Cardiac fibroblast (primary cell): ENCODE data around the gene BTBD6.

Source experiments
- DNase-seq, 2 donors: peaks; one replicate each; pipeline versions ENCODE4 v3.0.0 to v3.0.0-alpha.2; 2010; ENCODE audit warnings: low read depth in 2 of 2
- H3K4me3 ChIP-seq, 2 donors: replicated peaks in 1 of 2; 1 replicate in 1 of 2; 2 replicates in 1 of 2; pipeline ENCODE4 v1.5.1; 2011; ENCODE audit warnings: low read depth in 2 of 2, low read length in 2 of 2, mild to moderate bottlenecking in 2 of 2, moderate library complexity in 1 of 2
- CTCF ChIP-seq: IDR thresholded peaks from one replicate; pipeline ENCODE4 v1.5.1; 2011; ENCODE audit warnings: low read depth, mild to moderate bottlenecking, low read length, inconsistent platforms

Gene BTBD6

GRCh38 chr14:105248368-105249181, at the start of gene BTBD6:
TSS of gene BTBD6 (plus strand) at chr14:105248533. CDS start at chr14:105248712, 179 bp downstream.
- TF ChIP-seq CTCF, result no peak
- DNase-seq, result peak; percentile 77 to 89
- H3K4me3 ChIP-seq, result peak within 1 kb of the TSS; percentile 52 to 62

DNA sequence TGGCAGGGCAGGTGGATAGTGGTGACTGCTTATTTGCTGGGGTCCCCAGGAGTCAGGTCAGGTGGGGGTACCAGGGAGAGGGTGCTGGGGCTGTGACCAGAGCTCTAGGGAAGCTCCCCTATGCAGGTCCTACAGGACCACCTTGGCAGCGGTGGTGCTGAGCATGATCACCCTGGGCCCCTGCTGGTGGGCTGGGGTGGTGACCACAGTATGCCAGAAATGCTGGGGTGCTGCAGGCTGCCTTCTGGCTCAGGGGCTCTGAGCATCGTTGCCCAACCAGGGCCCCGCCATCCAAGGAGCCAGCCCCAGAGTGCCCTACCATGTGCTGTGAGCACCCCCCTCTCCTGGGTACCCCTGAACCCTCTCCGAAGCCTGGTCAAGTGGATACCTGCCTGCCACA, 49.7 kb upstream of the BTBD6 start:
- DNase-seq, result no peak
- no peak overlapping the region for H3K4me3 ChIP-seq
- no peak for TF ChIP-seq CTCF

DNA sequence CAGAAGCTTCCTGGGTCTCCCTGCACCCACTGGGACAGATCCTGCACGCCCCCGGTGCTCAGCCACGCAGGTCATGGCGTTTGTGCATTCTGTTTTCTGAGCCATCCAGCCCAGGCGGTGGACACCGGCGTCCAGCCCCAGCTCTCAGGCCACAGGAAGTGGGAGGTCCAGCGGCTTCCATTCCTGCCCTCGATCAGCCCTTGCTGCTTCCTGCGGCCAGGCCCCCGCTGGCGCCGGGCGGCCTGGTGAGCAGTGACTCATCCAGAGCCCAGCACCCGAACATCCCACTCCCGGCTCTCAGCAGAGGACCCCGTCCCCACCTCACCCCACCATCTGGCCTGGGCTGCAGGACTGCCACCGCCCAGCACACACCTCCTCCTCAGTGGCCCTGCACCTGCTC, 49.2 kb upstream of the BTBD6 start:
- peak; percentile 53 to 58 for DNase-seq
- H3K4me3 ChIP-seq, result no peak overlapping the region
- no peak for TF ChIP-seq CTCF

GRCh38 chr14:105200074-105200473, 48.3 kb upstream of the BTBD6 start:
- TF ChIP-seq CTCF, result no peak
- no peak for DNase-seq
- H3K4me3 ChIP-seq, result no peak overlapping the region

- no peak for DNase-seq
- H3K4me3 ChIP-seq, result no peak overlapping the region
- no peak for TF ChIP-seq CTCF
Observed at GRCh38 chr14:105200641-105201040, 47.7 kb upstream of the BTBD6 start.

DNA sequence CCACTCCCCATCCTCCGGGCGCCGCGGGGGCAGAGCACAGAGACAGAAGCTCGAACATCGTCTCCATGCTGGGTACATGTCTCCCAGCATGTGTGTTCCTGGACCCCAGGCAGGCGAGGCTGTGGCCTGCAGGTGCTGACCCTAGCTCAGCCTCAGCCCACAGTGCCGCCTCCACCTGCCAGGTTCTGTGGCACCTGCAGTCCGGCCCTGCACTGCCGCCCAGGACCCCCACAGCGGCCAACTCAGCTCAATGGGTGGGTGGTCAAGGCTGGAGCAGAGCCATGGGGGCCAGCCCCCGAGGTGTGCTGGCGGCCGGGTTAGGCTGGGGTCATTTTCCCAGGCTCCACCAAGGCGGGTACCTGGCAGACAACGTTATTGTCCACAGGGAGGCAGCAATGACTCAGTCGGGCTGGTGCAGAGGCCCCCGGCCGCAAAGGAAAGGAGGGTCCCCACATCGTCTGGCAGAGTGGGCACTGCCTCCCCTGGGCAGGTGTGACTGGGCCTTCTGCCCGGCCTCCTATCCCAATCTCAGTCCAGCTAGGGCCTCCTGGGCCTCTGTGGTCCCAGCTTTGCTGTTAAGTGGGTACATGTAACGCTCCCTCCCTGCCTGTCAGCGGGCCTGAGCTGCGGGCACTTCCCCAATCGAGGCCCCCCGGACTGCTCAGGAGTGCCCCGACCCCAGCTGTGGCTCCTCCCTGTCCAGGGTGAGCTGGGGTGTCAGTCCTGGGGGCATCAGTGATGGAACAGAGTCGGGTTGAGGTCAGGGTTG, 47.0 kb upstream of the BTBD6 start:
- no peak for TF ChIP-seq CTCF
- no peak overlapping the region for H3K4me3 ChIP-seq
- DNase-seq, result no peak
